GM18505 (cell line): ENCODE results near the gene RAD54L.
"Not testable (repeated sequence)": the region's sequence is repeated elsewhere in the genome, so short reads cannot be mapped to it uniquely, and the experiment has no call there.

Source experiments
- ATAC-seq: cut with Tn5 transposase; IDR thresholded peaks from one replicate; pipeline ENCODE4 v1.9.1; 2021; ENCODE audit not compliant: unreplicated experiment
- POLR2A ChIP-seq: IDR thresholded peaks from 4 replicates; pipeline ENCODE4 v1.6.1; 2011; ENCODE audit warnings: borderline replicate concordance; ENCODE audit not compliant: insufficient read depth, insufficient read length; ENCODE audit errors: extremely low read depth

RAD54L gene

GRCh38 chr1:46219551-46220520, 27.7 kb upstream of the RAD54L start:
- no peak for ATAC-seq
- no peak for TF ChIP-seq POLR2A

DNA sequence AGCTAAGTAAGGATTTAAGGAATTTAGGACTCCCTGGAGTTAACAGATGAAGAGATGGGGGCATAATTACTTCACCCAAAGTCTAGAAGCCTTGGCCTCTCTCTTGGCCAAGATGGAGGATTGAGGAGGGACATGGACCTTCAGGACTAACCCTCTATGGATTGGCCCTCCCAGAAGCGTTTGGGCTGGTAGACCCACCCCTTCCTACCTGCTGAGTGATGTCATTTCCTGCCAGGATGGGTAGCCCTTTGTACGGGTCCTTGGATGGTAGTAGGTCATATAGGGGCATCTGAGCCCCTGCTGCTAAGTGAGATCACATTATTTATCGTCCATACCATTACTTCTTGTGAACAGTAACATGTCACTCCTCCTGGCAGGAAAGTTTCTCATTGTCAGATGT, 26.8 kb upstream of the RAD54L start:
- no peak for TF ChIP-seq POLR2A
- ATAC-seq: no peak

DNA sequence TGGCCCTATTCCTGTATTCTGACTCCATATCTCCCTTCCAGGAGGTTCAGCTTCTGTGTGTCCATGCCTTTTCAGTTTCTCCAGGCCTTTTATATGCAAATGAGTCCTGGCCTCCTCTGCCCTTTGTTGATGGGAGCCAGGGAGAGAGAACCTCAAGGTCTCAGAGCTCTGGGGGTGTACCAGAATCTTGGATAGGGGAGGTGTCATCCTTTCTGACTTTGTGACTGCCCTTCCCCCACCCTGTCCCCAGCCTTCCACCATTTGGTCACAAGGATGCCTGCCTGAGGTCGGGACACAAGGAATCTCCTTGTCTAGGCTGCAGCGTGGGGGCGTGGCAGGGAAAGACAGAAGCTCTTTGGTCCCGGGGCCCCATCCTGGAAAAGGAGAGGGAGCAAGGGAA, 25.8 kb upstream of the RAD54L start:
- TF ChIP-seq POLR2A: no peak
- no peak for ATAC-seq

DNA sequence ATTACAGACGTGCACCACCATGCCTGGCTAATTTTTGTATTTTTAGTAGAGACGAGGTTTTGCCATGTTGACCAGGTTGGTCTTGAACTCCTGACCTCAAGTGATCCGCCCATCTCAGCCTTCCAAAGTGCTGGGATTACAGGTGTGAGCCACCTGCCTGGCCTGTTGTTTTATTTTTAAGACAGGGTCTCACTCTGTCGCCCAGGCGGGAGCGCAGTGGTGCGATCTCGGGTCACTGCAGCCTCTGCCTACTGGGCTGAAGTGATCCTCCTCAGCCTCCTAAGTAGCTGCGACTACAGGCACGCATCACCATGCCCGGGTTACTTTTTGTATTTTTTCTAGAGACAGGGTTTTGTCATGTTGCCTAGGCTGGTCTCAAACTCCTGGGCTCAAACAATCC, 24.5 kb upstream of the RAD54L start:
- not testable (repeated sequence) for ATAC-seq

DNA sequence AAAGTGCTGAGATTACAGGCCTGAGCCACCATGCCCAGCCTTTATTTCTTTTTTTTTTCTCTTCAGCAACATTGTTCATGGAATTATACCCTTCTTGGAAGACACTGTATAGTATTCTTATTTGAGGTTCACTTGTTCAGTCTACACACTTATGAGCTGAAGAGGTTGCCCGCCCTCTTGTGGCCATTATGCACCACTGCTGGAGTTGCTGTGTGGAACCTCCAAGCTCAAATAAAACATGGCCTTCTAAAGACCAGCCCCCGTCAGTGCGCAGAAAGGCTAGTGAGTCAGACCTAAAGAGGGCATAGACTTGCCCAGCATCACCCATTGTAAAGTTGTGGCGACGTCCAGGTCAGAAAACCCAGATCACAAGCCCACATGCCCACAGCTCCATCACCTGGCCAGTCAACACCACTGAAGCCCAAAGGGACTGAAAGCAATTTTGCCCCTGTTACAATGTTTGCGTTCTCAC, 24.1 kb upstream of the RAD54L start:
- ATAC-seq: no peak
- TF ChIP-seq POLR2A: no peak

GRCh38 chr1:46224966-46225365, 22.6 kb upstream of the RAD54L start:
- no peak for TF ChIP-seq POLR2A

DNA sequence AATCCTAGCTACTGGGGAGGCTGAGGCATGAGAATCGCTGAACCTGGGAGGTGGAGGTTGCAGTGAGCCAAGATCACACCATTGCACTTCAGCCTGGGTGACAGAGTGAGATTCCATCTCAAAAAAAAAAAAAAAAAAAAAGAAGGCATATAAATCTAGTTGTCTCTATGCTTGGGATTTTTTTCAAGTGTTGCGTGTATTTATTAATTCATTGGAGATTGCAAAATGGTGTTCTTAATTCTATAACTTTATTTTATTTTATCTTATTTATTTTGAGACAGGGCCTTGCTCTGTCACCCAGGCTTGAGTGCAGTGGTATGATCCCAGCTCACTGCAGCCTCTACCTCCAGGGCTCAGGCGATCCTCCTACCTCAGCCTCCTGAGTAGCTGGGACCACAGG, 16.3 kb upstream of the RAD54L start:
- not testable (repeated sequence) for ATAC-seq

More at GRCh38 chr1:46224966-46225365, 22.6 kb upstream of the RAD54L start:
- ATAC-seq: no peak

GRCh38 chr1:46236882-46237281, 10.7 kb upstream of the RAD54L start:
- TF ChIP-seq POLR2A: no peak
- ATAC-seq: no peak

DNA sequence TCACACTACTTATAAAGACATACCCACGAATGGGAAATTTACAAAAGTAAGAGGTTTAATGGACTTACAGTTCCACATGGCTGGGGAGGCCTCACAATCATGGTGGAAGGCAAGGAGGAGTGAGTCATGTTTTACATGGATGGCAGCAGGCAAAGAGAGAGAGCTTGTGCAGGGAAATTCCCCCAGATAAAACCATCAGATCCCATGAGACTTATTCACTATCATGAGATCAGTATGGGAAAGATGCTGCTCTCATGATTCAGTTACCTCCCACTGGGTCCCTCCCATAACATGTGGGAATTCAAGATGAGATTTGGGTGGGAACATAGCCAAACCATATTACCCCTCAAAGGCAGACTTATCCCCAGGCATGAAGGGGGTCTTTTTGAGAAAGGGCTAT, 8.7 kb upstream of the RAD54L start:
- not testable (repeated sequence) for ATAC-seq

DNA sequence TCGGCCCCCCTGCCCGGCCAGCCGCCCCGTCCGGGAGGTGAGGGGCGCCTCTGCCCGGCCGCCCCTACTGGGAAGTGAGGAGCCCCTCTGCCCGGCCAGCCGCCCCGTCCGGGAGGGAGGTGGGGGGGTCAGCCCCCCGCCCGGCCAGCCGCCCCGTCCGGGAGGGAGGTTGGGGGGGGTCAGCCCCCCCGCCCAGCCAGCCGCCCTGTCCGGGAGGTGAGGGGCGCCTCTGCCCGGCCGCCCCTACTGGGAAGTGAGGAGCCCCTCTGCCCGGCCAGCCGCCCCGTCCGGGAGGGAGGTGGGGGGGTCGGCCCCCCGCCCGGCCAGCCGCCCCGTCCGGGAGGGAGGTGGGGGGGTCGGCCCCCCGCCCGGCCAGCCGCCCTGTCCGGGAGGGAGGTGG, 5.8 kb upstream of the RAD54L start:
- not testable (repeated sequence) for ATAC-seq

DNA sequence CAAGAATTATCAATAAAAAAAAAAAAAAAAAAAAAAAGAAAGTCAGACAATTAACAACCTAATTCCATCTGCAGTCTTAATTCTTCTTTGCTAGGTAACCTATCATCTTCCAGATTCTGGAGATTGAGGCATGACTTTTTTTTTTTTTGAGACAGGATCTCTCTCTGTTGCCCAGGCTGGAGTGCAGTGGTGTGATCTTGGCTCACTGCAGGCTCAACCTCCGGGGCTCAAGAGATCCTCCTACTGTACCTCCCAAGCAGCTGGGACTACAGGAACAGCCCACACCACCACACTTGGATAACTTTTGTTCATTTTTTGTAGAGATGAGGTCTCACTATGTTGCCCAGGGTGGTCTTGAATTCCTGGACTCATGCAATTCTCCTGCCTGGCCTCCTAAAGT, 4.6 kb upstream of the RAD54L start:
- TF ChIP-seq POLR2A: no peak
- no peak for ATAC-seq

DNA sequence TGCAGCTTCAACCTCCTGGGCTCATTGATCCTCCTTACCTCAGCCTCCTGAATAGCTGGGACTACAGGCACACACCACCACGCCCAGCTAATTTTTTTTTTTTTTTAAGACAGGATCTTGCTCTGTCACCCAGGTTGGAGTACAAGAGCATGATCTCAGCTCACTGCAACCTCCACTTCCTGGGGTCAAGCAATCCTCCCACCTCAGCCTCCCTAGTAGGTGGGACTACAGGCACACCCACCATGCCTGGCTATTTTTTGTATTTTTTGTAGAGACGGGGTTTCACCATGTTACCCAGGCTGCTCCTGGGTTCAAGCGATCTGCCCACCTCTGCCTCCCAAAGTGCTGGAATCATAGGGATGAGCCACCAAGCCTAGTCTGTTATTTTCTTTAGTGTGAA, 3.7 kb upstream of the RAD54L start:
- not testable (repeated sequence) for ATAC-seq

GRCh38 chr1:46244656-46245371, 2.7 kb upstream of the RAD54L start:
- TF ChIP-seq POLR2A: no peak
- ATAC-seq: no peak

GRCh38 chr1:46246136-46246535, 1.4 kb upstream of the RAD54L start:
- not testable (repeated sequence) for ATAC-seq
